Activated T-cell treated with anti-CD3 and anti-CD28 coated beads for 1 hour (primary cell): ENCODE measurements around the gene ATXN2L.
"Not testable (repeated sequence)": the region's sequence is repeated elsewhere in the genome, so short reads cannot be mapped to it uniquely, and the experiment has no call there.

Experiments
- DNase-seq: peaks from one replicate; pipeline ENCODE4 v3.0.0-alpha.2; 2020; ENCODE audit warnings: low read depth

The ATXN2L gene

GRCh38 chr16:28837672-28838557 lies 15.1 kb downstream of the ATXN2L start:
- no peak for DNase-seq

GRCh38 chr16:28838558-28838918 lies 15.7 kb downstream of the ATXN2L start:
- DNase-seq = no peak

- no peak for DNase-seq
These were observed 16.3 kb downstream of the ATXN2L start for GRCh38 chr16:28839004-28839639.

- no peak for DNase-seq
These were observed 17.1 kb downstream of the ATXN2L start for GRCh38 chr16:28839899-28840298.

- DNase-seq = no peak
These were observed 19.9 kb downstream of the ATXN2L start for GRCh38 chr16:28842696-28843095.

GRCh38 chr16:28843766-28844165 lies 21.0 kb downstream of the ATXN2L start:
- DNase-seq = no peak

GRCh38 chr16:28844226-28844885 lies 21.6 kb downstream of the ATXN2L start:
- DNase-seq = no peak

GRCh38 chr16:28845293-28845692 lies 22.5 kb downstream of the ATXN2L start:
- DNase-seq = no peak

GRCh38 chr16:28845761-28846079 lies 22.9 kb downstream of the ATXN2L start:
- no peak for DNase-seq

GRCh38 chr16:28846080-28846932 lies 23.5 kb downstream of the ATXN2L start, which contains the start of gene TUFM:
TUFM (minus strand) TSS chr16:28846348; CDS start chr16:28846269, 79 bp downstream.
- DNase-seq = peak; percentile 93

GRCh38 chr16:28846933-28847273 lies 24.1 kb downstream of the ATXN2L start:
- no peak for DNase-seq

- DNase-seq = no peak
These were observed 35.6 kb downstream of the ATXN2L start for GRCh38 chr16:28858421-28858820.

- DNase-seq = no peak
These were observed 36.5 kb downstream of the ATXN2L start for GRCh38 chr16:28859326-28859725.

- no peak for DNase-seq
These were observed 41.4 kb downstream of the ATXN2L start for GRCh38 chr16:28863929-28864793.

- DNase-seq = no peak
These were observed 42.3 kb downstream of the ATXN2L start for GRCh38 chr16:28865001-28865688.

- DNase-seq = no peak
These were observed 43.1 kb downstream of the ATXN2L start for GRCh38 chr16:28865722-28866453.

GRCh38 chr16:28866454-28866804 lies 43.6 kb downstream of the ATXN2L start:
- no peak for DNase-seq

- DNase-seq = no peak
These were observed 44.4 kb downstream of the ATXN2L start for GRCh38 chr16:28867241-28867640.

- not testable (repeated sequence) for DNase-seq
These were observed 44.8 kb downstream of the ATXN2L start for GRCh38 chr16:28867646-28868045.

- DNase-seq = no peak
These were observed 46.4 kb downstream of the ATXN2L start for GRCh38 chr16:28869201-28869600.
